Bronchial epithelial cell (primary cell): ENCODE measurements around the gene PECR. TPM values are rescaled to one million over a fixed set of nuclear protein-coding genes. Genes with fewer than 3 reads are reported as not detected.

Experiments used
- DNase-seq: peaks from one replicate; pipeline ENCODE4 v3.0.0-alpha.2; 2010; ENCODE audit warnings: low read depth
- FAIRE-seq: peaks from 2 replicates; lab custom pipeline; 2011; peaks lifted over from hg19 to GRCh38; lab: Jason Lieb, UNC
- H3K27me3 ChIP-seq: 2 replicates; pipeline ENCODE4 v1.5.1; 2011; ENCODE audit warnings: low read length; ENCODE audit not compliant: control insufficient read depth, insufficient read depth
- H3K36me3 ChIP-seq: 2 replicates; pipeline ENCODE4 v1.5.1; 2011; ENCODE audit warnings: low read length; ENCODE audit not compliant: control insufficient read depth, insufficient read depth
- H3K4me3 ChIP-seq: 2 replicates; pipeline ENCODE4 v1.5.1; 2011; ENCODE audit warnings: mild to moderate bottlenecking, low read depth, low read length, control low read depth
- CTCF ChIP-seq: IDR thresholded peaks from 2 replicates; pipeline ENCODE4 v1.5.1; 2011; ENCODE audit warnings: mild to moderate bottlenecking, moderate library complexity, low read length, control low read depth, inconsistent platforms; ENCODE audit not compliant: insufficient read depth, severe bottlenecking
- total RNA-seq: library from RNA; depleted of rRNA; stranded (reverse); fragments of >200 nt; gene quantifications from 2 replicates; pipeline ENCODE4 v1.2.1, GENCODE V29; 2014

PECR gene
- total RNA-seq, 1 donor from 2014 or later: 21.3 TPM

- DNase-seq (no peak), FAIRE-seq (peak; percentile 72)
Measured at GRCh38 chr2:216043949-216044348, 37.7 kb downstream of the PECR start.

GRCh38 chr2:216041438-216041837 lies 40.2 kb downstream of the PECR start:
- no peak for DNase-seq
- no peak for FAIRE-seq
- no peak for TF ChIP-seq CTCF
- no peaks in the 10 kb centered on the region for H3K27me3 ChIP-seq
- peaks cover 1% of the 10 kb centered on the region for H3K36me3 ChIP-seq
- no peak overlapping the region for H3K4me3 ChIP-seq

More at GRCh38 chr2:216043949-216044348, 37.7 kb downstream of the PECR start:
- TF ChIP-seq CTCF: no peak
- peaks cover 1% of the 10 kb centered on the region for H3K36me3 ChIP-seq
- H3K27me3 ChIP-seq: no peaks in the 10 kb centered on the region
- no peak overlapping the region for H3K4me3 ChIP-seq

GRCh38 chr2:216039918-216040317 lies 41.7 kb downstream of the PECR start:
- TF ChIP-seq CTCF: no peak
- Histone ChIP-seq H3K27me3 (no peaks in the 10 kb centered on the region), H3K36me3 (peaks cover 1% of the 10 kb centered on the region), H3K4me3 (no peak overlapping the region)
- DNase-seq (no peak), FAIRE-seq (no peak)

GRCh38 chr2:216034065-216034464 lies 47.5 kb downstream of the PECR start:
- peak; percentile 84 for TF ChIP-seq CTCF
- FAIRE-seq (no peak), DNase-seq (peak; percentile 76)
- Histone ChIP-seq H3K4me3 (no peak overlapping the region), H3K36me3 (no peaks in the 10 kb centered on the region), H3K27me3 (no peaks in the 10 kb centered on the region)

- no peaks in the 10 kb centered on the region for H3K27me3 ChIP-seq
- no peak overlapping the region for H3K4me3 ChIP-seq
- no peak for TF ChIP-seq CTCF
- DNase-seq (no peak), FAIRE-seq (no peak)
- H3K36me3 ChIP-seq: no peaks in the 10 kb centered on the region
Measured at GRCh38 chr2:216033403-216033802, 48.2 kb downstream of the PECR start.
